ENCODE data around the gene MINAR1. TPM values are rescaled to one million over a fixed set of nuclear protein-coding genes. Genes with fewer than 3 reads are reported as not detected.

Gene MINAR1
- total RNA-seq, 1 donor from 2014 or later = 1.5 TPM

DNA sequence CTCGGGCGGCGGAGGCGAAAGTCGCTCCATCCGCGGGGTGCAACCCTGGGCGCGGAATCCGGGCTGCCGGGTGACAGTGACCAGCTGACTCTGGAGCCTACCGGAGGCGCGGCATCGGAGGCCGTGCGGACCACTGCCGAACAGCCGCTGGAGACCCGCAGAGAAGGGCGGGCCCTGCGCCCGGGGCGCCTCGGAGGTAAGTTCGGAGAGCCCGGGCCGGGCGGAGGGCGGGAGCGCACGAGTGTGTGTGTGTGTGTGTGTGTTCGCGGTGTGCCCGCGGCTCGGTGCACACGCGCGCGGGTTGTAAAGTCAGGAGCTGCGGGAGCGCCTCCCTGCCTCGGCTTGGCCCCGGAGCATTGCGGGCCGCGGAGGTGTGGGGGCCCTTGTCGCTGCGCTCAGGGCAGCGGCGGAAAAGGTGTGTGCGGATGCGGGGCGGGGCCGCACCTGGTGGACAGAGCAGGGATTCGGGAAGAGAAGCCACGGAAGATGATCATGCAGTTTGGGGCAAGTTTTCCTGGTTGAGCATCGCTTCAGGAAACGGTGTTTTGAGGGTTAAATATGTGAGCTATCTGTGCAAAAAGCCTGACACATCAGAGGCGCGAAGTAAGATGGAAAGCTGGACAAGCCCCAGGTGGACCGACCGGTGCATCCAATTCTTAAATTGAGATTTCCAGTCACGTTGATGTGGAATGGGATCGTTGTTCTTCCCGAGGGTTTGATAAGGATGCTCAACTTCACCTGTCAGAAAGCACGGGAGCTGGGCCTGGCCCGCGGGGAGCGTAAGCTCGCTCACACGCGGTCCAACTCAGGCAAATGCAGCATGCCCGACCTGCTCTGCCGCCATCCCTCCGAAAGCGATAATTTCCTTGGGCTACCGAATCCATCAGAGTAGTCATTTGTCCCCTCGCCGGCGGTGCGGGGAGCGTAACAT is 474 bp downstream of the MINAR1 start:
- no peak for DNase-seq (ENCODE audit: extremely low read depth, low read depth, low spot score)

DNA sequence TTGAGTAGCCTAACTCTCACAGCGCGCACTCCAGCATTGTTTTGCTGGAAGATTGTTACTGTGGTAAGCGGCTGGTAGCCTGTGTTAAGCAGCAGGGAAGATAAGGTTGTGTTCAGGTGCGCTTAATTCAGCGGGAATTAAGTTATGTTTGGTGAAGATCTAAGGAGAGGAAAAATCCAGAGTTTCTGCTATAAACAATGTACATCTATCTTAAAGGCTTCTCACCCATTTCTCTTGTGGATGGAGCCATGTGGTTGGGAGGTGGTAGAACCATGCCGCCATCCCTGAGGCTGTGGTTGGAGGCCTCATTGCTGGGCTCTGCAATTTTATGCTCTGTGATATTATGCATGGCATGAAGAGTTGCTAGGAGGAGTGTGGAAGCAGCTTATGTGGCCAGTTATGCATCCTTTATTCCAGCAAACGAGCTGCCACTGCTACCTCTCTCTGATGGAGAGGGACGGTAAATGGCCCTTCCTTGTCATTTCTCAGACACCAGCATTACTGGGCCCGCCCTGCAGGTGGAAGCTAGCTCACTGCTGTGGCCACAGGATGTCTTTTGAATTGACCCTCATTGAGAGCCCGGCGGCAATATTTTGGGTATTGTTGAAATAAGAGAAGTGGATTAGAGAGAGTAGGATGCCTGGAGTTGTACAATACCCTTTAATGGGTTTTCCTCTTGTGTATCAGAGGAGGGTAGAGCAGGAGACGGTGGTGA is 1.3 kb downstream of the MINAR1 start:
- no peak for DNase-seq (ENCODE audit: extremely low read depth, low read depth, low spot score)

DNA sequence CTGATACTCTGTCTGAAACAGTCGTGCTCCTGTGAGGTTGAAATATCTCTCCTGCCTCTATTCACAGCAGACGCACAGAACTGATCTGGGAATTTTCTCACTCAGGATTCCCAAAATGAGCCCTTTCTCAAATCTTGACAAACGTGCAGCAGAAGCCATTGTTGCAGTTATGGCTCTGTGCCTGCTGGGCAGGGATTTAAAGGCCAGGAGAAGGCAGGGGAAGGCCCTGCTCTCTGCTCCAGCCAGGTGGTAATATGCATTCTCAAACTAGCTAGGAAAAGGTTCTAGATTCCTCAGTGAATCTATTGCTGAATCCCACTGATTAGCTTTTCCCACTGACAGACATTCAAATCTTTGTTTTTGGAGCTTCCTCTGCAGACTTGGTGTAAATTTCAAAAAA is 2.2 kb downstream of the MINAR1 start:
- DNase-seq (ENCODE audit: extremely low read depth, low read depth, low spot score) = no peak

DNA sequence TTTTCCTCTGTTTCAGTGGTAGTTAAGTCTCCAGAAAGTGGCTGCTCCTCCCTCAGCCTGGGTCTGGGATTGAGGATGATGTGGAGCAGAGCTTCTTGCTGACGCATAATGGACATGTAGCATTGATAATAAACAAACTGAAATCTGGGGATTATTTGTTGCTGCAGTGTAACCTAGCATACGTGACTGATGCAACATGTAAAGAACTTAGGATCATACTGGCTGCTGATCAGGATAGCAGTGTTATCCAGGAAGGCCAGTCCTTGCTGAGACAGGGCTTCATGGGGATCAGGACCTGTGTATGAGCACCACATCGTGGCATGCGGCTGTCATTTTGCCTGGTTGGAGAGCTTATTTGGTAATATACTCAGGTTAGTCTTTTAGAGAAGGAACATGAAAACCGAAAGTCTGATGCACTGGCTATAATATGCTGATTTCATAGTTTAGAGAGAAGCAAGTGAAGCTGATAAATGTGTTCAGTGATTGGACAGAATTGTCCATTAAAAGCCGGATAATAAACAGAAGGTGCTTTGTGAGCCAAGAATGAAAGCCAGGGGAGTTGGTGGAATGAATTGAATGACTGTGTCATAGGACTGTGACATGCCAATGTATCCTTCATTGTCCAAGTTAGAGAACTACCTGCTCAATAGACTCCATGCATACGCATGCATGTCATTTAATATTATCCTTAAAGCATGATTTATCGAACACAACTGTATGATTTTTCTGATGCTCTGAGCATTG is 4.1 kb downstream of the MINAR1 start:
- DNase-seq (ENCODE audit: extremely low read depth, low read depth, low spot score) = no peak

DNA sequence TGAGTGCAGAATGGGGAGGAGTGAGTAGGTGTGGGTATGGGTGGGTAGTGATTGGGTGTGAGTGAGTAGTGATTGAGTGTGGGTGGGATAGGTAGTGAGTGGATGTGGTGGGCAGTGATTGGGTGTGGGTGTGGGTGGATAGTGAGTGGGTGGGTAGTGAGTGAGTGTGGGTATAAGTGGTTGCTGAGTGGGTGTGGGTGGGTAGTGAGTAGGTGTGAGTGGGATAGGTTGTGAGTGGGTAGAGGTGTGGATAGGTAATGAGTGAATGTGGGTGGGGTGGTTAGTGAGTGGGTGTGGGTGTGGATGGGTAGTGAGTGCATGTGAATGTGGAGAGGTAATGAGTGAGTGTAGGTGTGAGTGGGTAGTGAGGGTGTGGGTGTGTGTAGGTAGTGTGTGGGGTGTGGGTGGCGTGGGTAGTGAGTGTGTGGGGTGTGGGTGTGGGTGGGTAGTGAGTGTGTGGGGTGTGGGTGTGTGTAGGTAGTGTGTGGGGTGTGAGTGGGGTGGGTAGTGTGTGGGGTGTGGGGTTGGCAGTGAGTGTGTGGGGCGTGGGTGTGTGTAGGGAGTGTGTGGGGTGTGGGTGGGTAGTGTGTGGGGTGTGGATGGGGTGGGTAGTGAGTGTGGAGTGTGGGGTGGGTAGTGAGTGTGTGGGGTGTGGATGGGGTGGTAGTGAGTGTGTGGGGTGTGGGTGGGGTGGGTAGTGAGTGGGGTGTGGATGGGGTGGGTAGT is 5.3 kb downstream of the MINAR1 start:
- no peak for DNase-seq (ENCODE audit: extremely low read depth, low read depth, low spot score)

DNA sequence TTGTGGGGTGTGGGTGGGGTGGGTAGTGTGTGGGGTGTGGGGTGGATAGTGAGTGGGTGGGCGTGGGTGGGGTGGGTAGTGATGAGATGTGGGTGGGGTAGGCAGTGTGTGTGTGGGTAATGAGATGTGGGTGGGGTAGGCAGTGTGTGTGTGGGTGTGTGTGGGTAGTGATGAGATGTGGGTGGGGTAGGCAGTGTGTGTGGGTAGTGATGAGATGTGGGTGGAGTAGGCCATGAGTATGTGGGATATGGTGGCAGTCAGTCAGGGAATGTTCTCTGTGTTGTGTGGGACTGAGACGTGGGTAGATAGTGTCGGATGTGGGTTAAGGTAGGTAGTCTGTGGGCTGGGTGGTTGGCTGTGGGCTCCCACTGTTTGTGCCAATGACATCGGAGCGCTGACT is 7.1 kb downstream of the MINAR1 start:
- DNase-seq (ENCODE audit: extremely low read depth, low read depth, low spot score) = no peak

DNA sequence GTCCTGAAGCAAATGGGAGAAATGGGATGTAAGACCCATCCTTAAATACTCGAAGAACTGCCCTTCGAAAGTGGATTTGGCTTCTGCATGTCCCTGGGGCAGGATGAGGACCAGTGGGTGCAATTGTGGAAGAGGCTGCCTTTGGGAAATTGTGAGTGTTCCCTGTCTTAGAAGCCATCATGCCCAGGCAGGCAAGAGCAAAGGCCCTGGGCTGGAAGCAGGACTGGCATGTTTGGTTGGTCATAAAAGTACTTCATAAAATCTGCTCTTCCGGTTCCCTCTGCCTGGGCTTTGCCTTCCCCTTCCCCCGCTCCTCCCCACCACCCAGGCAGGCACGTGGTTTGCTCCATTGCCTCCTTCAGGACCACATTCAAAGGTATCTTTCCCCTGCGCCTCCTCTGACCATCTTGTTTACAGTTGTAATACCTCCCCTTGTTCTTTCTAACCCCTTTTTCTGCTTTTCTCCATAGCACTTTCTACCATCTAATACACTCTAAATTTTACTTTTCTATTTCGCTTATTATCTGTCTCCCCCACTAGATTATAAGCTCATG is 8.3 kb downstream of the MINAR1 start:
- DNase-seq (ENCODE audit: extremely low read depth, low read depth, low spot score) = no peak

DNA sequence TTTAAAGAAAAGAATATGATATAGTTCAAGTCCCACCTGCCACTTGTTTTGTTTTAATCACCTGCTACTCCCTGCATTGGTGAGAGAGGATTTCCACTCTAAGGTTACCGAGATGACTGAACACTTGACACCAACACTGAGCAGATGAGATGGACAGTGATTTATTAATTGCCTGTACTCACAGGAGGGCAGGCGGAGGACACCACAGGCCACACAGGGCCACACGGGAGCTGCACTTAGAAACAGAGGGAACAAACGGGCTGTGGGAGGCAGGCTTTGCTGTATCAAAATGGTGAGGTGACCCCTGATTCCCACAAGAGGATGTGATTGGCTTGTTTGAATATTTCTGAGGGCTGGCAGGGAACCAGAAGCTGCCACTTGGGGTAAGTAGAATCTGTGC is 10.8 kb downstream of the MINAR1 start:
- no peak for DNase-seq (ENCODE audit: extremely low read depth, low read depth, low spot score)

DNA sequence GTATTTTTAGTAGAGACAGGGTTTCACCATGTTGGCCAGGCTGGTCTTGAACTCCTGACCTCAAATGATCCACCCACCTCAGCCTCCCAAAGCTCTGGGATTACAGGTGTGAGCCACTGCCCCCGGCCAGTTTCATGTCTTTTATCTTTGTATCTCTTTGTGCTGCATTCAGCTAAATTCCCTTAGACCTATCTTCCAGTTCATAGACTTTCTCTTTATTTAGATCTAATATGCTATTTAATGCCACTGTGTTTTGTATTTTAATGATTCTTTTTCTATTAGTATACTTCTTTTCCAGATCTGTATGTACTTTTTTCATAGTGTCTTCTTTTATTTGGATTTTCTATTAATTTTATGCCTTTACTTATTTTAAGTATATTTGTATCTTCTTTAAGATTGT is 14.9 kb downstream of the MINAR1 start:
- no peak for DNase-seq (ENCODE audit: extremely low read depth, low read depth, low spot score)

DNA sequence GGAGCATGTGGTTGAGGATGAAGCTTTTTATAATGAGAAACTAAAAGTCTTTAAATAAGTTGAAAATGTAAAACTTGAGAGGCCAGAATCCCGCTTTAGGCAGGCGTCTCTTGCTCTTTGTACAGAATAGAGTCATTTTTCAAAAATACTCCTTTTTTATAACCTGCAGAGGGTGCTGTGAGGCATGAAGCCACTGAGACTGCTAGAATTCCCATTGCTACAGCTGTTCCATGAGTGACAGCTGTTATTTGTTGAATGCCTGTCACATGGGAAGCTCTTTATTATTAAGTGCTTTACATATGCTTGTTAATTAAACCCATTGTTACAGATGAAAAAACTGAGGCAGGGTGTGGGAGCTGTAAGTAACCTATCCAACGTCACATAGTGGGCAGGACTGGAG is 18.5 kb downstream of the MINAR1 start:
- no peak for DNase-seq (ENCODE audit: extremely low read depth, low read depth, low spot score)

DNA sequence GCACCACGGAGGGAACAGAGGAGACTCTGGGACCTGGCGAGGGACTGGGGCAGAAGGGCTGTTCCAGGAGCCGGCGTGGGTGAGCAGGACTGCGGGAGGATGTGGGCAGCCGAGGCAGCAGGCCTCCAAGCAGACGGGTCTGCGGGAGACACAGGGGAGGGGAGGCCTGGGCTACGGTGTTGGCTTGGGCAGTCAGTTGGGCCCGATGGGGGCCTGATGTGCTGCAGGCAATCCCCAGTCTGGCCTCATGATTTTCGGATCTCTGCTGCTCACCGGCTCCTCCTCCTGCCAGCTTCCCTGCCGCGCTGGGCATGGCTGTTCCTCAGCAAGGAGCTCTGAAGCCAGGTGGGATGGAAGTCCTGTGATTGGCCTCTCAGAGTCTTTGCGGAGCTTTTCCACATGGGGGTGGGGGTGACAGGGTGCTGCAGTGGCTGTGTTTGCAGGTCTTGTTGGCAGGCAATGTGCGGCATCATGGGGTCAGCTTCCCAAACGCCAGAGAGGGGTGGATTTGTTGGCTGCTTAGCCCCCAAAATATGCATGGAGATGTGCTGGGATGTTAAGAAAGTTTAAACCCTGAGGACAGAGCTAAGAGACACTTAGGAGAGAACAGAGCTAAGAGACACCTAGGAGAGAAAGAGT is 19.3 kb downstream of the MINAR1 start:
- no peak for DNase-seq (ENCODE audit: extremely low read depth, low read depth, low spot score)

DNA sequence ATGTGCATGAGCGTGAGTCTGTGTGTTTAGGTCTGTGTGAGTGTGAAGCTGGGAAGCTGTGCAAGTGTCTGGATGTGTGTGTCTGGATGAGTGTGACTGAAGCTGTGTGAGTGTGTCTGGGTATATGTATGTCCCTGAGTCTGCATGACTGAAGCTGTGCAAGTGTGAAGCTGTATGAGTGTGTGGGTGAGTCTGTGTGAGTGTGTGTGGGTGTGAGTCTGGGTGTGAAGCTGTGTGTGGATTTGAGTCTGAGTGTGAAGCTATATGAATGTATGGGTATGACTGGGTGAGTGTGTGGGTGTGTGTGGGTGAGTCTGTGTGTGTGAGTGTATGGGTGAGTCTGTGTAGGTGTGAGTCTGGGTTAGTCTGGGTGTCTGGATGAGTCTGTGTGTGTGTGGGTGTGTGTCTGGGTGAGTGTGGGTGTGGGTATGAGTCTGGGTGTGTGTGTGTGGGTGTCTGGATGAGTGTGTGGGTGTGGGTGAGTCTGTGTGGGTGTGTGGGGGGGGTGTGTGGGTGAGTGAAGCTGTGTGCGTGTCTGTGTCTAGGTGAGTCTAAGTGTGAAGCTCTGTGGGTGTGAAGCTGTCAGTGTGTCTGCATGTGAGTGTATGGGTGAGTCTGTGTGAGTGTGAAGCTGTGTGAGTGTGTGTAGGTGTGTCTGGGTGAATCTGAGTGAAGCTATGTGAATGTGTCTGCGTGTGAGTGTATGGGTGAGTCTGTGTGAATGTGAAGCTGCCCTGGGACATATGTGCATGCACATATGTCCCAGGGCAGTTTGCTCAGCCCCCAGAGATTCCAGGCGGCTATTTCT is 20.3 kb downstream of the MINAR1 start:
- no peak for DNase-seq (ENCODE audit: extremely low read depth, low read depth, low spot score)

DNA sequence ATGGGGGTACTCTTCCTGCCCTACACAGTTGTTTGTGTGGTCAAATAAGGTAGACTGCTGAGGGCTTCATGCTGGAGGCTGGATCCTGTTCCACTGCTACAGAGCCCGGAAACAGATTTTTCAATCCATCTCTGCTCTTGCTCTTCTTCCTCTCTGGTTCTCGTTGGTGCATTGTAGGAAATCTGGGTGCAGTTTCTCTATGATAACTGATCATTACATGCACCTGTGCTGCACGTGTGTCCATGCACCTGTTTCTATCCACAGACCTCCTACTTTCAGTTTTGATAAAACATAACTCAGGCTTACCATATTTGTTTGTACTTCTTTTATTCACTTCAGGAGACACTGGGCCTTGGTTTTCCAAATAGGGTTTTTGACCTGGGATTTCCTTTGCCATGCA is 21.3 kb downstream of the MINAR1 start:
- DNase-seq (ENCODE audit: extremely low read depth, low read depth, low spot score) = no peak

DNA sequence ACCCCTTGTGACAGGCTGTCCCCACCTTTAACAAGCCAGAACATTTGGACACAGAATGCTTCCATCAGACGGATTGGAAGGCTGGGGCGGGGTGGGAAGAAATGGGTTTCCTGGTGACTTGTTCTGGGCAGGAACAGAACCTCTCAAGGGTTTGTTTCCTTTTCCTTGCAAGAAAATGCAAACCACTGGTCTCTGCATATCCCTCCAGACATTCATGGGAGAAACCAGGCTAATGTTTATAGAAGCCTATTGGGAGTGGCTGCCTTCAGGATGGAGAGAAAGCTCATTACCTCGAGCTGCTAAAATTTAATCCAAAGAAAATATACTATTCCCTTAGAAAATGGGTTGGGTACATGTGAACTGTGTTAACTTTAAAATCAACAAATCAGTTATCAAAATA is 21.9 kb downstream of the MINAR1 start:
- DNase-seq (ENCODE audit: extremely low read depth, low read depth, low spot score) = no peak

DNA sequence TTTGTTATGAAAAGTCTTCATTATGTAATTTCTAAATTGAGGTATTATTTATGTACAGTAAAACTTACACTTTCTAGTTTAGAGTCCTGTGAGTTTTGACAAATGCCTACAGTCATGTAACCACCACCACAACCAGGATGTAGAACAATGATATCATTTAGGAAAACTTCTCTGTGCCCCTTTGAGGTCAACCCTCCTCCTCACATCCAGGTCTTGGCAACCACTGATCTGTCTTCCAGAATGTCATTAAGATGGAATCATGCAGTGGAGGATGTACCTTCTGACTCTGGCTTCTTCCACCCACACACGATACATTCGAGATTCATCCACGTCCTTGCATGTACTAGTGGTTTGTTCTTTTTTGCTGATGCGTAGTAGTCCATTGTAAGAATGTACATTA is 23.2 kb downstream of the MINAR1 start:
- no peak for DNase-seq (ENCODE audit: extremely low read depth, low read depth, low spot score)

DNA sequence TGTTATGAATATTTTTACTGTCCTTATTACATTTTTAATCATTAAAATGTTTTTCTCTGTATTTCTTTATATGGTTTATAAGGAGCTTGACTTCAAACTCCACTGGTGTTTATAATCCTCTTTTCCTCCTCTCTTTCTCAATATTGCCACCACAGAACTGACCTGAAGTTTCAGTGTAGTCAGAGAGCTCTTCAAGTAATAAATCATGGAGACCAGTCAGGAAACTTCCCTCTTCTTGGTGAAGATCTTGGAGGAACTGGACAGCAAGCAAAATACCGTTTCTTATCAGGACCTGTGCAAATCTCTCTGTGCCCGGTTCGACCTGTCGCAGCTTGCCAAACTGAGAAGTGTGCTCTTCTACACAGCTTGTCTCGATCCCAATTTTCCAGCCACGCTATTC is 23.8 kb downstream of the MINAR1 start:
- DNase-seq (ENCODE audit: extremely low read depth, low read depth, low spot score) = no peak

DNA sequence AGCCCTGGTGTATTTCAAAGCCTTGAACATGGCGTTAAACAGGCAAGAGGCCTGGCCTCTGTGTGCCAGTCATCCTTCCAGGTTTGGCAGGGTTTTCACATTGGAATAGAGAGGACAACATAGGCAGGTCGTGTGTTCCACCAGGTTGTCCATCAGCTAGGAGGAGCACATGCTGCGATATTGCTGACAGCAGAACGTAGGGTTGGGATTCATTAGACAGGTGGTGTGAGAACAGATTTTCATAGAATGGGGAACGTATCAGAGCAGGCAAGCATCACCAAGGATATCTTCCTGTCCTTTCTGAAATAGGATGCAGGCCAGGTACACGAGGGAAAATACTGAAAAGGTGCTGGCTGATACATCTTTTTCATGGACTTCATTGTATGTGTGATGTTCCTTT is 26.4 kb downstream of the MINAR1 start:
- DNase-seq (ENCODE audit: extremely low read depth, low read depth, low spot score) = no peak

DNA sequence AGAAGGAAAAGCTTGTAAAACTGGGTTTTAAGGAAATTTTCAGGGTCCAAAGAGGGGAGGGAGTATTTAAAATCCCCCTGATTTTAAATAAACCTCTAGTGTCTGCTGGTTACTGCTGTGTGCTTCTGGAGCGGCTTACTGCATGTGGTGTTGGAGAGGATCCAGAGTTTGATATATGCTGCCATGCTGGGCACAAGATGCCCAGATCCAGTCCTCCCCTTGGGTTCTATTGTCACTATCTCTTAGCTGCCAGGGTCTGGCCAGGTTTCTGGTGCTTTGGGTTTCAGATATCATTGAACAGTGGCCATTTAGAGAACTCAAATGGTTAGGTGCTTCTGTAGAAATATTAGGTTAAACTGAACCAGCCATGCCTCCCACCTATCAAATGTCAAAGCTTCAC is 27.5 kb downstream of the MINAR1 start:
- no peak for DNase-seq (ENCODE audit: extremely low read depth, low read depth, low spot score)

Measured in glomerular endothelial cell (primary cell).